ENCODE measurements around the gene NAV3. TPM values are rescaled to one million over a fixed set of nuclear protein-coding genes. Genes with fewer than 3 reads are reported as not detected.

NAV3 gene
- total RNA-seq, 2 experiments from 2014 or later = not detected

DNA sequence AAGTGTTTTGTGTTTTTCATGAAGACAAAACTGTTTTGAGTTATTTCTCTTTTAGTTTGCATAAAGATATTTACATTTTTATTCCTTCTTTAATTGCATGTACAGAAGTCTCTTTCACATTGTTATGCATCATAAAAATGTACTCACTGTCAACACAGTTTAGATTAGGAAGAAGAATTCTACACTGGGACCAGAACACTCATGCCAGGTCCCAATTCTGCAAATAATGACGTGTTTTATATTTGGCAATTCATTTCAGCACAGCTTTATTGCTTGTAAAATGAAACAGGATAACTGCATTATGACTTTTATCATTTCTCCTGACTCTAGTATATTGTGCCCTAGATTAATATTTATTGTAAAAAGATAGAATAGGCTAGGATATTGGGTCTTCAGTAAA lies 369.2 kb downstream of the NAV3 start:
- TF ChIP-seq, protein P1, sequence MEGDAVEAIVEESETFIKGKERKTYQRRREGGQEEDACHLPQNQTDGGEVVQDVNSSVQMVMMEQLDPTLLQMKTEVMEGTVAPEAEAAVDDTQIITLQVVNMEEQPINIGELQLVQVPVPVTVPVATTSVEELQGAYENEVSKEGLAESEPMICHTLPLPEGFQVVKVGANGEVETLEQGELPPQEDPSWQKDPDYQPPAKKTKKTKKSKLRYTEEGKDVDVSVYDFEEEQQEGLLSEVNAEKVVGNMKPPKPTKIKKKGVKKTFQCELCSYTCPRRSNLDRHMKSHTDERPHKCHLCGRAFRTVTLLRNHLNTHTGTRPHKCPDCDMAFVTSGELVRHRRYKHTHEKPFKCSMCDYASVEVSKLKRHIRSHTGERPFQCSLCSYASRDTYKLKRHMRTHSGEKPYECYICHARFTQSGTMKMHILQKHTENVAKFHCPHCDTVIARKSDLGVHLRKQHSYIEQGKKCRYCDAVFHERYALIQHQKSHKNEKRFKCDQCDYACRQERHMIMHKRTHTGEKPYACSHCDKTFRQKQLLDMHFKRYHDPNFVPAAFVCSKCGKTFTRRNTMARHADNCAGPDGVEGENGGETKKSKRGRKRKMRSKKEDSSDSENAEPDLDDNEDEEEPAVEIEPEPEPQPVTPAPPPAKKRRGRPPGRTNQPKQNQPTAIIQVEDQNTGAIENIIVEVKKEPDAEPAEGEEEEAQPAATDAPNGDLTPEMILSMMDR (IDR thresholded peaks at IDR 0.05) = no peak
- Histone ChIP-seq H3K9me3 (ENCODE audit: control insufficient read depth in 1 of 2, insufficient read depth in 1 of 2, low read length in 2 of 2) (no peaks in the 10 kb centered on the region), H3K36me3 (ENCODE audit: insufficient read depth, low read length) (no peaks in the 10 kb centered on the region), H3K4me3 (ENCODE audit: low read length) (no peak overlapping the region), H3K27ac (ENCODE audit: low read depth in 1 of 2, low read length in 2 of 2) (no peak overlapping the region), H3K27me3 (ENCODE audit: control insufficient read depth in 1 of 2, insufficient read depth in 2 of 2, low read length in 2 of 2) (no peaks in the 10 kb centered on the region), H3K4me1 (ENCODE audit: insufficient read depth, low read length) (no peaks in the 10 kb centered on the region)
- H3K27me3 Mint-ChIP-seq = no peaks in the 10 kb centered on the region
- H3K4me3 Mint-ChIP-seq = no peak overlapping the region
- H3K36me3 Mint-ChIP-seq (ENCODE audit: low read depth) = no peaks in the 10 kb centered on the region
- H3K27ac Mint-ChIP-seq = no peak overlapping the region
- H3K4me1 Mint-ChIP-seq (ENCODE audit: low read depth) = no peaks in the 10 kb centered on the region
- ChIA-PET POLR2A (no interaction called here), CTCF (no interaction called here)
- peaks cover 7% of the 10 kb centered on the region for H3K9me3 Mint-ChIP-seq
- no peak for DNase-seq
- intact Hi-C loops (cut with DNase I, micrococcal nuclease) = no loop called here
- no peak for ATAC-seq (ENCODE audit: poor library complexity)

DNA sequence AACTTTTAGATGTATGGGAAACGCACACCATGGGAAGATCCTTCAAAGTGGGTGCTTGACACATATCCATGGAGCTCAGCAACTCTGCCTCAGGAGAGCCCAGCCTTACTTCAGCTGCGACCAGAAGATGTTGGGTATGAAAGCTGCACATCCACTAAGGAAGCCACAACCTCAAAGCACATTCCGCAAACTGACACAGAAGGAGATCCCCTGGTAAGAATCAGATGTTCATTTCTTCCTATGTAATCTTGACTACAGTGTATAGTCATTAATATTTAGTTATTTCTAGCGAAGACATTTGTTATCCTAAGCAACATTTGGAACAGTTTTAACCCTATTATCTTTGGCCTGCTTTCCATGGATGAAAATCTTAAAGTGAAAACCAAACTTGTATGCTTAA lies 374.2 kb downstream of the NAV3 start:
- no peaks in the 10 kb centered on the region for H3K36me3 Mint-ChIP-seq (ENCODE audit: low read depth)
- H3K4me3 Mint-ChIP-seq = no peak overlapping the region
- Histone ChIP-seq H3K27ac (ENCODE audit: low read depth in 1 of 2, low read length in 2 of 2) (no peak overlapping the region), H3K4me1 (ENCODE audit: insufficient read depth, low read length) (no peaks in the 10 kb centered on the region), H3K27me3 (ENCODE audit: control insufficient read depth in 1 of 2, insufficient read depth in 2 of 2, low read length in 2 of 2) (no peaks in the 10 kb centered on the region), H3K4me3 (ENCODE audit: low read length) (no peak overlapping the region), H3K9me3 (ENCODE audit: control insufficient read depth in 1 of 2, insufficient read depth in 1 of 2, low read length in 2 of 2) (no peaks in the 10 kb centered on the region), H3K36me3 (ENCODE audit: insufficient read depth, low read length) (no peaks in the 10 kb centered on the region)
- ATAC-seq (ENCODE audit: poor library complexity) (no peak), DNase-seq (no peak)
- intact Hi-C loops (cut with DNase I, micrococcal nuclease) = no loop called here
- TF ChIP-seq, protein P1 (IDR thresholded peaks at IDR 0.05) = no peak
- no peaks in the 10 kb centered on the region for H3K4me1 Mint-ChIP-seq (ENCODE audit: low read depth)
- H3K27me3 Mint-ChIP-seq = no peaks in the 10 kb centered on the region
- no peak overlapping the region for H3K27ac Mint-ChIP-seq
- POLR2A ChIA-PET = no interaction called here
- CTCF ChIA-PET = no interaction called here
- H3K9me3 Mint-ChIP-seq = peaks cover 9% of the 10 kb centered on the region

DNA sequence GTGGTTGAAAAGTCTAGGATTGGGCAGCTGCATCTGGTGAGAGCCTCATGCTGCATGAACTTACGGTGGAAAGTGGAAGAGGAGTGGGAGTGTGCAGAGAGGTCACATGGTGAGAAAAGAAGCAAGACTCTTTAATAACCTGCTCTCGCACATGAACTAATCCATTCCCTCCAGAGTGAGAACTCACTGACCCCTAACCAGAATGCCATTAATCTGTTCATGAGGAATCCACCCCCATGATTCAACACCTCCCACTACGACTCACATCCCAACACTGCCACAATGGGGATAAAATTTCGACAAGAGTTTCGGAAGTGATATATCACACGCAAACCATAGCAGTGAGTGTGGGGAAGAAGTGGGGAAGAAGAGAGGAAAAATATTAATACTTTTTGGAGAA lies 377.4 kb downstream of the NAV3 start:
- H3K36me3 ChIP-seq (ENCODE audit: insufficient read depth, low read length) = no peaks in the 10 kb centered on the region
- ChIA-PET CTCF (no interaction called here), POLR2A (no interaction called here)
- TF ChIP-seq, protein P1 (IDR thresholded peaks at IDR 0.05) = no peak
- H3K9me3 ChIP-seq (ENCODE audit: control insufficient read depth in 1 of 2, insufficient read depth in 1 of 2, low read length in 2 of 2) = no peaks in the 10 kb centered on the region
- H3K4me3 ChIP-seq (ENCODE audit: low read length) = no peak overlapping the region
- no peaks in the 10 kb centered on the region for H3K4me1 Mint-ChIP-seq (ENCODE audit: low read depth)
- H3K27ac ChIP-seq (ENCODE audit: low read depth in 1 of 2, low read length in 2 of 2) = no peak overlapping the region
- no peaks in the 10 kb centered on the region for H3K27me3 ChIP-seq (ENCODE audit: control insufficient read depth in 1 of 2, insufficient read depth in 2 of 2, low read length in 2 of 2)
- no peaks in the 10 kb centered on the region for H3K36me3 Mint-ChIP-seq (ENCODE audit: low read depth)
- ATAC-seq (ENCODE audit: poor library complexity) (no peak), DNase-seq (no peak)
- intact Hi-C loops (cut with DNase I, micrococcal nuclease) = no loop called here
- no peaks in the 10 kb centered on the region for H3K4me1 ChIP-seq (ENCODE audit: insufficient read depth, low read length)
- no peak overlapping the region for H3K4me3 Mint-ChIP-seq
- H3K9me3 Mint-ChIP-seq = peaks cover 2% of the 10 kb centered on the region
- H3K27me3 Mint-ChIP-seq = no peaks in the 10 kb centered on the region
- no peak overlapping the region for H3K27ac Mint-ChIP-seq
